ENCODE measurements around the gene FBXW4.

GRCh38 chr10:101695404-101695890 is 477 bp upstream of the FBXW4 start:
- no peak for TF ChIP-seq REST (IDR thresholded peaks at IDR 0.05; ENCODE audit: borderline replicate concordance)
- TF ChIP-seq POLR2AphosphoS5 (IDR thresholded peaks at IDR 0.05), result no peak
- no peak for TF ChIP-seq CTCF (IDR thresholded peaks at IDR 0.05; ENCODE audit: poor library complexity, severe bottlenecking)
